SHP77 (cell line): Measurements from ENCODE around the gene NCDN.

Source experiments
- DNase-seq, 2 experiments: peaks; one replicate each; lab custom pipeline; 2025; lab: John Stamatoyannopoulos, UW

Gene NCDN

DNA sequence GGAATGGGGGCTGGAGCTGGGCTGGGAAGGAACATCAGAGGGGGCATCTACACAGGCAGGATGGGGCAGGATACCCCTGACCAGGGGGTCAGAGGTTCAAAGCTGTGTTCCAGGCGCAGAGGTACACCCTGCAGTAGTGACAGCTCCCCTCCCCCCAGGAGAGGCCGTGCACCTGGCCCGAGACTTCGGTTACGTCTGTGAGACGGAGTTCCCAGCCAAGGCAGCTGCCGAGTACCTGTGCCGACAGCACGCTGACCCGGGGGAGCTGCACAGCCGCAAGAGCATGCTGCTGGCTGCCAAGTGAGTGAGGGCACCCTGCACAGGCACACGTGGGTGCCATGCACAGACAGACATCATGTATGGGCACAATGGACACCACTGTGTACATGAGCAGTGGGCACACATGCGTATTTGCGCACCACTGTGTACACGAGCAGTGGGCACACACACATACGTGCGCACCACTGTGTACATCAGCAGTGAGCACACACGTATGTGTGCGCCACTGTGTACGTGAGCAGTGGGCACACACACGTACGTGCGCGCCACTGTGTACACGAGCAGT lies 33.0 kb downstream of the NCDN start:
- no peak for DNase-seq

DNA sequence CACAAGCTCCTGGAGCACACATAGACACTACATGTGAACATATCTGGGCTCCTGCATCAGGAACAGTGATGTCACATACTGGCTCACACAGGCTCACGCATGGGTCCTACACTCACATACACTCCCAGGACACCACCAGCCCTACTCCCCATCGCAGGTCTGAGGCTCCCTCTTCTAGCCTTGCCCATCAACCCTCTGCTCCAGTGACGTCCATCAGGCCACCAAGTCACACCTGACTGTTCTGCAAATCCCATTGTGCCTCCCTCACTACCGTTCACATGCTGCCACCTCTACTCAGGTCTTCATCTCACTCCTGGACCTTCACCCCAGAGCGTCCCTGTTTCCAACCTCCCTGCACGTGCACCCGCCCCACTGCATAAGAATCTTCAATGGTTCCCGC lies 33.6 kb downstream of the NCDN start:
- no peak for DNase-seq

DNA sequence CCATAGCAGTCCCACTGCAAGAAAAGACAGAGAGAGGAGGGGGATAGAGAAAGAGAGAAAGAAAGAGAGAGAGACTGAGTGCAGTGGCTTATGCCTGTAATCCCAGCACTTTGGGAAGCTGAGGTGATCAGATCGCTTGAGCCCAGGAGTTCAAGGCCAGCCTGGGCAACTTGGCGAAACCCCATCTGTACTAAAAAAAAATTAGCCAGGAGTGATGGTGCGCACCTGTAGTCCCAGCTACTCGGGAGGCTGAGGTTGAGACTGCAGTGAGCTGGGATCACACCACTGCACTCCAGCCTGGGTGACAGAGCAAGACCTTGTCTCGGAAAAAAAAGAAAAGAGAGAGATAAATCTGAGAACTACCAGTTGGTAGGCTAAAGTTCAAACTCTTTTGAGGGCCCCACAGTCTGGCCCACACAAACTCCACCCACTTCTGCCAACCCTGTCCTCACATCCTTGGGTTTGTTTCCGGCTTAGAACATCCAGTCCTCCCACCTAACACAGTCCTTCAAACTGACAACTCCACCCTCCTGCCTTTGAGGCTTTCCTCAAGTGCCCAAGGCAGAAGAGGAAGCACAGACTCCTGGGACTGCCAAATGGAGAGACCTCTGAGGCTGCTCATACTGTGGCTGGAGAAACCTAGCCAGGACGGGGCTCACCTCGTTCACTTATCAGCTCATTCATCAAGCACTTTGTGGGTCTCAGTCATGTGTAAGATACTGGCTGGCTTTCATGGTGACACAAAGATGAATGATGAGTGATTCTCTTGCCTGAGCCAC lies 35.6 kb downstream of the NCDN start:
- DNase-seq = no peak

DNA sequence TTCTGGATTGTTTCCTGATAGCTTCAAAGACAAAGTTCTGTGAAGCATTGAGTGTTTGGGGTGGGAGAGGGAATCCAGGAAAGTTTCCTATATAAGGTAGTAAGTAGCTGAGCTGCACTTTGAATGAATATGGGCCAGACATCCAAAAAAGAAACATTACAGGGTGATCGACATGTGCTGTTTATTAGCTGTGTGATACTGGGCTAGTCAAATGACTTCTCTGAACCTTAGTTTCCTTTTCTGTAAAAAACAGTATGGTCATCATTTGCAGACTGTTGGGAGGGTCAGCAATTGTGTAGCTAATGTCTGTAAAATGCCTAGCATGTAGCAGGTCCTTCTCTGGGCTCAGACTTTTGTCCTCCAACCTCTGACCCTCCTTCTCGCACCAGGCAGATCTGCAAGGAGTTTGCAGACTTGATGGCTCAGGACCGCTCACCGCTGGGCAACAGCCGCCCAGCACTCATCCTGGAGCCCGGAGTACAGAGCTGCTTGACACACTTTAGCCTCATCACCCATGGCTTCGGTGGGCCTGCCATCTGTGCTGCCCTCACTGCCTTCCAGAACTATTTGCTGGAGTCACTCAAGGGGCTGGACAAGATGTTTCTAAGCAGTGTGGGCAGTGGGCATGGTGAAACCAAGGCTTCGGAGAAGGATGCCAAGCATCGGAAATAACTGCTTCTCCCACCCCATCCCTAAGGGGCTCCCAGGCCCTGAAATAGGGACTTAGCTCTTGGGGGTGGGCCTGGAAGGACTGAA lies 36.6 kb downstream of the NCDN start:
- DNase-seq = no peak

DNA sequence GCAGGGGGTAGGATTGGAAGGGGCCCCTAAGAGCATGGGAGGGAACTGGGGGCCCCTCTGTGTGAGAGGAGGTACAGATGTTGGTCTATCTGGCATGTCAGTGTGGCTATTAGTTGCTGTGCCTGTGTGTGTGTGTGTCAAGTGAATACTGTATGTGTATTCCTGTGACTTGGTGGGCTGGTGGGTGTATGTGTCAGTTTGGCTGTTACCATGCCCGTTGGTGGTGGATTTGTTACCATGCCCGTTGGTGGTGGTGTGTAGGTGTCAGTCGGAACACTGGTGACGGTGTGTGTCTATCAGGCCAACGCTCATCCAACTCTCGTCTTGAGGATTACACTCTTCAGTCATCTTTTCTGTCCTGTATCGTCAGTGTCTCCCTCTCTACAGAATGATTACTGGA lies 38.1 kb downstream of the NCDN start:
- DNase-seq = no peak

DNA sequence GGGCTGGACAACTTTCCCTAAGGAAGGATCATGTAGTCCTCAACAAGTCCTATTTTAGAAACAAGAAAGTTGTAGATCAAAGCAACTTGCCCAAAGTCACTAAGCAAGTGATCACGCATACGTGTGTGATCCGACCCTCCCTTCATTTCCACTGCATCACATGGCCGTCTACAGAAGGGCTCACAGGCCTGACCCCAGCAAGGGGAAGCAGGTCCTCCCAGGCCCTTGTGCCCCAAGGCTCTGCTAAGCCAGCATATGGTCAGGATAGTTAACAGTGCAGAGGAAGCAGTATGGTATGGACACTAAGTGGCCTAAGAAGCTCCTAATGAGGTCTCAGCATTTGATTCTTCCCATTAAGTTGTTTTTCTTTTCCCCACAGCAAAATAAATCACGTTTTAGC lies 40.3 kb downstream of the NCDN start:
- DNase-seq = no peak

- no peak for DNase-seq
Observed at GRCh38 chr1:35598895-35599294, 41.3 kb downstream of the NCDN start.

DNA sequence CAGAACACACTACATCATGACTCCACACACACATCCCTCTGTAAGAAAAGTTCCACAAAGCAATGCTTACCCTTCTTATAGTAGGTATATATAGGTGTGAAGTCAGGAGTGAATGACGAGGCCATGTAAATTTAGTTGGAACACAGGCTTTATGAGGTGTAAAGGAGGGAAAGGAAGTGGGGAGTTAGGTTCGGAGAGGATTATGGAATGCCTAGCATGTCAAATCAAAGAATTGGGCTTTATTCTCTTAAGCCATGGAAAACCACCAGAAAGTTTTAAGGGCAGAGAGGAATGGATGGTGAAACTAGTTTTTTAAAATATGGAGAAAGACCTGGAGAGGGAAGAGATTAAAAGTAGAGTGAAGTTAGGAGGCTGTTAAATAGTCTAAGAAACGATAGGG lies 41.8 kb downstream of the NCDN start:
- DNase-seq = no peak

- no peak for DNase-seq
Observed at GRCh38 chr1:35600593-35600992, 43.0 kb downstream of the NCDN start.

DNA sequence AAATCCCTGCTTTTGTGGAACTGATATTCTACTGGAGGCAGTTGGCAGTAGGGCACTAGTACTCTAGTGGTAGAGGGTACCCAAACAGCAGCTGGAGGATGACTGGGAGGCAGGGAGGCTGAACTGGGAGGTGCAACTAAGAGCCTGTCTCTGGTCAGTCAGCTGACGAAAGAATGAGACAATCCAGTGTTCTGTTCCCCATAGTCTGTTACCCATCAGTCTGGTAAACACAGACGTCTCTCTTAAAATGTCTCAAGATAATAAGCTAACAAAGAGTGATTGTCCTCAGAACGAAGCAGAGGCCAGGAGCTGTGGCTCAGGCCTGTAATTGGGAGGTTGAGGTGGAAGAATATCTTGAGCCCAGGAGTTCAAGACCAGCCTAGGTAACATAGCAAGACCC lies 45.9 kb downstream of the NCDN start:
- DNase-seq = no peak

GRCh38 chr1:35603941-35604340 lies 46.3 kb downstream of the NCDN start:
- DNase-seq = no peak

GRCh38 chr1:35605071-35605866 lies 47.7 kb downstream of the NCDN start:
- DNase-seq = no peak

DNA sequence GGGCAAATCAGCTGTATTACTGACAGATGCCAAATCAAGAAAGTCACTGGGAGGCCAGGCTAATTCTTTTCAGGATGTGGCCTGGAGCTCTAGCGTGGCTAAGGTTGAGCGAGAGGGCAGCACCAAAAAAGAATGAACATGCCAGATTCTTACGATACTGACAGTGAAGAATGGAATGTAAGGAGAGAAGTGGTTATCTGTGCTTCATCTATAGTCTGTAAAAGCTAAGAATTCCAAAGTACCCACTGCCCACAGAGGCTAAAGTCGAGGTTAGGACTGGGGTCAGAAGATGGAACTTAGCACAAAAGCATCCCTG lies 48.2 kb downstream of the NCDN start:
- DNase-seq = no peak

DNA sequence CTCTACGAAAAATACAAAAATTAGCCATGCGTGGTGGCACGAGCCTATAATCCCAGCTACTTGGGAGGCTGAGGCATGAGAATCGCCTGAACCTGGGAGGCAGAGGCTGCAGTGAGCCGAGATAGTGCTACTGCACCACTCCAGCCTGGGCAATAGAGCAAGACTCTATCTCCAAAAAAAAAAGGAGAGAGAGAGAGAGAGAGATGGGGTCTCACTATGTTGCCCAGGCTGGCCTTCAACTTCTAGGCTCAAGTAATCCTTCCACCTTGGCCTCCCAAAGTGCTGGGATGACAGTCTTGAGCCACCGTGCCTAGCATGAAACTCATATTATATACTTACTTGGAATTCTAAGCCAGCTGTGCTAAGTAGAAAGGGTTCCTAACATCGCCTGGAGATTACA lies 54.1 kb downstream of the NCDN start:
- no peak for DNase-seq

DNA sequence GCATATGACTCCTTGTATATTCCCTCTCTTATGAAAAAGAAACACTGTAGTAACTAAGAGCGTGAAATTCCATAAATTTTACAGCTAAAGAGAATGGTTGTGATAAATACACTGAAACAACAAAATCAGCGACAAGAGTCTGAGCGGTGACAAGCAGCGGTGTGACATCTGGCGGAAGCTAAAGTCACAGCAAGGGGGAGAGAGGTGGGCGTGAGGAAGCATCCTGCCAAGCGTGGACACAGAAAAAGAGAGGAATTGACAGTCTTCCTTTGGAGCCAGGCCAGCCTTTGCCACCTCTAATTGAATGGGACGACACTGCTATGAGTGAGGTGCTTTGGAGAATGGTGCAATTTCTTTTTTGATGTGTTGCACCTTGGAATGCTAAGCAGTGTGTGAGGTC lies 57.8 kb downstream of the NCDN start:
- no peak for DNase-seq
